ENCODE data around the gene POU5F1. TPM values are rescaled to one million over a fixed set of nuclear protein-coding genes. Genes with fewer than 3 reads are reported as not detected.

Gene POU5F1
- total and polyA plus RNA-seq, 9 of the 15 experiments (the other 6 are each of a cell fraction or from before 2014, with no cell fraction given), result 0.06 to 2.0 (median 0.10) TPM; not detected in 6

DNA sequence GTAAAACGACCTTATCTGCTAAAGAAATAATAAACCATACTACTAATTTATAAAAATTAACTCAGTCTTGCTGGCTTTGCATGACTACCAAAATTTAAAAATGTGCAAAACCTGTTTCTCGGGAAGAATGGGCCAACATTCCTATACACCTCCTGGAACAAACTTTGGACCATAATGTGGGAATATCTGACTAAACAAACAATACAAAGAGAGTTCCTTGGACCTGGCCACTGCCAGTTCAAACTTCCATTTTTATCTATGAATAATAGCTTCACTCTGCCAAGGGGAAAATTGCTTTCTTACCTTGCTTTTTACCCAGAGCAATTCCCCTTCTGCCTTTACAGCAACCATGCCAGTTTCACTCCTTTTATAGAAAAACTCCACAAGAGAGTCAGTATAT lies 38.7 kb upstream of the POU5F1 start (continued):
- TF ChIP-seq, protein P1, sequence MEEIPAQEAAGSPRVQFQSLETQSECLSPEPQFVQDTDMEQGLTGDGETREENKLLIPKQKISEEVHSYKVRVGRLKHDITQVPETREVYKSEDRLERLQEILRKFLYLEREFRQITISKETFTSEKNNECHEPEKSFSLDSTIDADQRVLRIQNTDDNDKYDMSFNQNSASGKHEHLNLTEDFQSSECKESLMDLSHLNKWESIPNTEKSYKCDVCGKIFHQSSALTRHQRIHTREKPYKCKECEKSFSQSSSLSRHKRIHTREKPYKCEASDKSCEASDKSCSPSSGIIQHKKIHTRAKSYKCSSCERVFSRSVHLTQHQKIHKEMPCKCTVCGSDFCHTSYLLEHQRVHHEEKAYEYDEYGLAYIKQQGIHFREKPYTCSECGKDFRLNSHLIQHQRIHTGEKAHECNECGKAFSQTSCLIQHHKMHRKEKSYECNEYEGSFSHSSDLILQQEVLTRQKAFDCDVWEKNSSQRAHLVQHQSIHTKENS (CRISPR knock-in tag; IDR thresholded peaks at IDR 0.05), result no peak
- TF ChIP-seq ATF7 (IDR thresholded peaks at IDR 0.05) (no peak), ILF3 (IDR thresholded peaks at IDR 0.05; ENCODE audit: borderline replicate concordance) (no peak), ZNF507 (tag; conservative IDR thresholded peaks at IDR 0.05) (no peak), TSHZ1 (CRISPR knock-in tag; IDR thresholded peaks at IDR 0.05) (no peak), ZNF584 (CRISPR knock-in tag; IDR thresholded peaks at IDR 0.05; ENCODE audit: low read depth) (no peak), NFE2 (IDR thresholded peaks at IDR 0.05; ENCODE audit: low read depth) (no peak), ZFP36 (IDR thresholded peaks at IDR 0.05; ENCODE audit: low read depth, low read length, partially characterized antibody) (no peak), STAT5B (CRISPR knock-in tag; IDR thresholded peaks at IDR 0.05) (no peak)
